ENCODE measurements around the gene RNF175.

RNF175 gene

GRCh38 chr4:153759407-153760316, at the start of gene RNF175:
TSS of gene RNF175 (minus strand) at chr4:153760024. CDS start at chr4:153759862, 162 bp downstream.
- DNase-seq (ENCODE audit: low read depth in 2 of 2), result no peak

DNA sequence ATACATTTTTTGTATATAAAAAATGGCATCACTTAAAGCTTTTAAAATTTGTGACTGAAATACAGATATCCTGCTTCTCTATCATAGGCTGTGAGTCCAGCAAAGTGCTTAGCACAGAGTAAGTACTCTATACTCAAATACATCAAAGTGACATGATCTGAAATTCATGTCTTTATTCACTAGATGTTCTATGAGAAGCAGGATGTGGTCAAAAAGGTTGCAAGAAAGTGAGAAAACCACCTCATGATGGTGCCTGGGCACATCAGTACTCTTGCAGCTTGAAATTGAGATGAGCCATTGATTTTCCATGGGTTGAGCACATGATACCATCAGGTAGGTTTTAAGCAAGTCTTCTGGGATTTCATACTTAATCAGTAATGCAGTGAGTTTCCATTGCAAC, 49.5 kb upstream of the RNF175 start:
- DNase-seq (ENCODE audit: low read depth in 2 of 2), result no peak

DNA sequence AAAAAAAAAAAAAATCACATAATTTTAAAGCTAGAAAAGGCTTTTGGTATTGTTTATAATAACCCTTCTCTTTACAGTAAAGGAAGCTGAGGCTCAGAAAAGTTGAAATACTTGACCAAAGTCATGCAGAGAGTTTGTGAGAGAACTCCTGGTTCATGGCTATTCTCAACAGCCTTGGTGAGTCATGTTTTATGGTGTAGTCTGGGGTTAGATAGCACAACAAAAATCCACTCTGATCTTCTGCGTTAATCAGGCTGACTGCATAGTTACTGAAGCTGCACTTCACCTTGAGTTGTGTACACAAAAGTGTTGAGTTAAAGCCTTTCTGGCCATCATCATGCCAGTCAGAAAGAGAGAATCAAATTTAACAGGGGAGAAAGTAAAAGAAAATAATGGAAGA, 48.4 kb upstream of the RNF175 start:
- no peak for DNase-seq (ENCODE audit: low read depth in 2 of 2)

- no peak for DNase-seq (ENCODE audit: low read depth in 2 of 2)
Measured at GRCh38 chr4:153806073-153806472, 46.2 kb upstream of the RNF175 start.

- DNase-seq (ENCODE audit: low read depth in 2 of 2), result no peak
Measured at GRCh38 chr4:153804722-153805121, 44.9 kb upstream of the RNF175 start.

DNA sequence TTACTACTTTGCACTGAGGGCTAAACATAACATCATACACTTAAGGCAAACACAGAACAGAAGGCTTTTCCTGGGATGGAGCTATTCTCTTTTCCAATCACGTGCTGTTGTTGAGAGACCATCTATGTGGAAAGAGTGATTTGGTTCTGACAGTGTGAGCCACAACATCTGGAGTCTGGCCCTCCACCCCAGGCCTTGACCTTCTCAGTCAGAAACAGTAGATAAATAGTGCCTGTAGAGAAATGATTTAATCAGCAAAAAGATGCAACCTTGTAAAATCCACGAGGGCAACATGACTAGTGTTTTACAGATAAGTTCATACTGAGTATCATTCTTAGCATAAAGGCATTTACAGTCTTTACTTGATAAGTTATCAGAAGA, 39.9 kb upstream of the RNF175 start:
- no peak for DNase-seq (ENCODE audit: low read depth in 2 of 2)

GRCh38 chr4:153798901-153799693, 39.3 kb upstream of the RNF175 start:
- DNase-seq (ENCODE audit: low read depth in 2 of 2), result no peak

GRCh38 chr4:153798420-153798819, 38.6 kb upstream of the RNF175 start:
- DNase-seq (ENCODE audit: low read depth in 2 of 2), result no peak

- no peak for DNase-seq (ENCODE audit: low read depth in 2 of 2)
Measured at GRCh38 chr4:153794006-153794405, 34.2 kb upstream of the RNF175 start.

GRCh38 chr4:153792618-153793247, 32.9 kb upstream of the RNF175 start:
- no peak for DNase-seq (ENCODE audit: low read depth in 2 of 2)

GRCh38 chr4:153791746-153792617, 32.2 kb upstream of the RNF175 start:
- no peak for DNase-seq (ENCODE audit: low read depth in 2 of 2)

DNA sequence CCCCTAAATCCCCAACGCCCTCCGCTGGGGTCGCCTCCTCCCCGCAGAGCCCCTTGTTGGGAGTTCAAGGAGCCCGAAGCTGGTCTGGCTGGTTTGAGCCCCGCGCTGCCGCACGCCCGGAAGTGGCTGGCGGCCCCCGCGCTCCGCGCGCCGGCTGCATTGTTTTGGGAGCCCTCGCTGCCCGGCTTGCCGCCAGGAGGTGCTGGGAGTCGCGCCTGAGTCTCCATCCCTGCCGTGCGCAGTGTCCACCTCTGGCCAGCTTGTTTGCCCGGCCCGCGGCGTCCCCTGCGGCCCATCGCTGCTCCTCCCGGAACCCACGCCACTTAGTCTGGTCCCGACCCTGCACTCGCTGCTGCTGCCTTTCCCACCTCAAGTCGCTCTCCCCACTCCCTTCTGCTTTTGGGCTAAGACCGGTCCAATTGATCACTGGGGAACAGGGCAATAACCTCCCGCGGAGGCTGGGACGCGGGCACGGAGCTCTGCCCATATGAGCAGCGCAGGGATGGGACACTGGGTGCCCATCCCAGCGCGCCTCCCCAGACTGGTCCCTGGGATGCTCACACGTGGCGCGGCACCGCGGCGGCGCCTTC, 31.2 kb upstream of the RNF175 start:
- no peak for DNase-seq (ENCODE audit: low read depth in 2 of 2)

- DNase-seq (ENCODE audit: low read depth in 2 of 2), result no peak
Measured at GRCh38 chr4:153790500-153790865, 30.7 kb upstream of the RNF175 start.

GRCh38 chr4:153789741-153790499, 30.1 kb upstream of the RNF175 start:
- DNase-seq (ENCODE audit: low read depth in 2 of 2), result no peak

DNA sequence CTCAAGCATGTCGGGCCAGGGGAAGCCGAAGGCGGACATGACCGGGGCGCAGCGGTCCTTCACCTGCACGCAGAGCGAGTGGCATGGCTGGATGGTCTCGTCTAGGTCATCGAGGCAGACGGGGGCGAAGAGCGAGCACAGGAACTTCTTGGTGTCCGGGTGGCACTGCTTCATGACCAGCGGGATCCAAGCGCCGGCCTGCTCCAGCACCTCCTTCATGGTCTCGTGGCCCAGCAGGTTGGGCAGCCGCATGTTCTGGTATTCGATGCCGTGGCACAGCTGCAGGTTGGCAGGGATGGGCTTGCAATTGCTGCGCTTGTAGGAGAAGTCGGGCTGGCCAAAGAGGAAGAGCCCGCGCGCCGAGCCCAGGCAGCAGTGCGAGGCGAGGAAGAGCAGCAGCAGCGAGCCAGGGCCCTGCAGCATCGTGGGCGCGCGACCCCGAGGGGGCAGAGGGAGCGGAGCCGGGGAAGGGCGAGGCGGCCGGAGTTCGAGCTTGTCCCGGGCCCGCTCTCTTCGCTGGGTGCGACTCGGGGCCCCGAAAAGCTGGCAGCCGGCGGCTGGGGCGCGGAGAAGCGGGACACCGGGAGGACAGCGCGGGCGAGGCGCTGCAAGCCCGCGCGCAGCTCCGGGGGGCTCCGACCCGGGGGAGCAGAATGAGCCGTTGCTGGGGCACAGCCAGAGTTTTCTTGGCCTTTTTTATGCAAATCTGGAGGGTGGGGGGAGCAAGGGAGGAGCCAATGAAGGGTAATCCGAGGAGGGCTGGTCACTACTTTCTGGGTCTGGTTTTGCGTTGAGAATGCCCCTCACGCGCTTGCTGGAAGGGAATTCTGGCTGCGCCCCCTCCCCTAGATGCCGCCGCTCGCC, 28.8 kb upstream of the RNF175 start, which contains the start of gene SFRP2:
Gene SFRP2 (minus strand): TSS at position 671 of the 864 bp plus-strand sequence. CDS start 248 bp downstream, at position 423.
- DNase-seq (ENCODE audit: low read depth in 2 of 2), result no peak

GRCh38 chr4:153788051-153788412, 28.2 kb upstream of the RNF175 start:
- no peak for DNase-seq (ENCODE audit: low read depth in 2 of 2)

DNA sequence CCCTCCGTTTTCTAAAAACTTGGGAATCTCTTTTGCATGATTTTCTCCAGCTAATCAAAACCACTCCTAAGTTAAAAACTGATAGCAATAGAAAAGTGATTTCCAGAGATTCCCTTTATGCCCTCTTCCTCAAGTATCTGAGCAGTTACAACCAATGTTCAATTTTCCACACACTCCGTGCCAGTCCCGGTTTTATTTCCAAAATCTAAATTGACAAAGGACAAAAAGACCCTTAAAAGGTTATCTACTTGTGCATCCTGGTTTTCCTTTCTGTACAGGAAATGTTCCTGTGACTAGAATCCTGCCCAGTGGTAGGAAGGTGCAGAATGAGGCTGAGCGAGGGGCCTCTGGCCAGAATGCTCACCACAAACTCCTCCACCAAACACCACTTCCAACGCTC, 27.8 kb upstream of the RNF175 start:
- no peak for DNase-seq (ENCODE audit: low read depth in 2 of 2)

DNA sequence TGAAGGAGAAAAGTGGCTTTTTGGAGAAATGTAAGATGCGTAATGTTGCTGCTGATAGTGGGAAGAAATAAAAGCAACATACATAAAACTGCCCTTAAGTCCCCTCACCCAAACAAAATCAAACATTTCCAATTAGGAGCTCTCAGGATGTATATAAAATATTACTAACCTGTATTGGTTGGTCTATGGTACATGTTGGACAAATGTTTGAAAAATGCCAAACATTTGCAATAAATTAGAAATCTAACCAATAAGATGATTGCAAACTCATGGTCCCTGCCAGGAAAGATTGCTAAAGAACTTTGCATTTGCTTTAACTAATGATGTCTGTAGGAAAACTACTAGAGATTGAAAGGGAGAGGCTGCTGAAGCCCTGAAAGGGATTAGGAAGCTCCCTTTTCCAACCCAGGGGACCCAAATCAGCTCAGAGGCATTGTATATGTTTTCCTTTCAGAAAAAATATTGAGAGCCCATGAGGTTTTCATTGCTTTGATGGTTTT, 27.3 kb upstream of the RNF175 start:
- DNase-seq (ENCODE audit: low read depth in 2 of 2), result no peak
